Endodermal cell (in vitro differentiated cells): ENCODE results near the gene ATN1. TPM values are rescaled to one million over a fixed set of nuclear protein-coding genes. Genes with fewer than 3 reads are reported as not detected.

Experiments
- DNase-seq: peaks from one replicate; pipeline ENCODE4 v3.0.0-alpha.2; 2017
- H3K27ac ChIP-seq: 2 replicates; pipeline ENCODE4 v1.5.1; 2013; ENCODE audit warnings: mild to moderate bottlenecking, low read depth, low read length, moderate library complexity
- H3K27me3 ChIP-seq: 2 replicates; pipeline ENCODE4 v1.6.1; 2013; ENCODE audit warnings: mild to moderate bottlenecking, low read length, moderate library complexity; ENCODE audit not compliant: insufficient read depth, control insufficient read depth, poor library complexity, severe bottlenecking
- H3K36me3 ChIP-seq: 2 replicates; pipeline ENCODE4 v1.7.0; 2013; ENCODE audit warnings: mild to moderate bottlenecking, low read length, moderate library complexity; ENCODE audit not compliant: control insufficient read depth, insufficient read depth
- H3K4me1 ChIP-seq: one replicate; pipeline ENCODE4 v1.7.0; 2013; ENCODE audit warnings: low read length; ENCODE audit not compliant: control insufficient read depth, insufficient read depth
- H3K4me3 ChIP-seq: 2 replicates; pipeline ENCODE4 v1.5.1; 2013; ENCODE audit warnings: mild to moderate bottlenecking, low read length, moderate library complexity
- H3K9ac ChIP-seq: 2 replicates; pipeline ENCODE4 v1.6.1; 2013; ENCODE audit warnings: mild to moderate bottlenecking, low read length, moderate library complexity; ENCODE audit not compliant: poor library complexity, severe bottlenecking; ENCODE audit errors: extremely low read depth
- H3K9me3 ChIP-seq: 2 replicates; pipeline ENCODE4 v1.6.1; 2013; ENCODE audit warnings: mild to moderate bottlenecking, low read length, moderate library complexity; ENCODE audit not compliant: control insufficient read depth
- H3K27ac Mint-ChIP-seq: 2 replicates; pipeline ENCODE4 v1.8.0; 2020; ENCODE audit warnings: mixed read lengths
- H3K27me3 Mint-ChIP-seq: 2 replicates; pipeline ENCODE4 v1.8.0; 2021; ENCODE audit warnings: mild to moderate bottlenecking, mixed read lengths; ENCODE audit not compliant: insufficient read depth
- H3K36me3 Mint-ChIP-seq: 2 replicates; pipeline ENCODE4 v1.8.0; 2020; ENCODE audit warnings: low read depth, mixed read lengths
- H3K4me1 Mint-ChIP-seq: 2 replicates; pipeline ENCODE4 v1.8.0; 2020; ENCODE audit warnings: mixed read lengths
- H3K4me3 Mint-ChIP-seq: 2 replicates; pipeline ENCODE4 v1.8.0; 2020; ENCODE audit warnings: mild to moderate bottlenecking, moderate library complexity, mixed read lengths
- H3K9me3 Mint-ChIP-seq: 2 replicates; pipeline ENCODE4 v1.8.0; 2020; ENCODE audit warnings: mild to moderate bottlenecking, mixed read lengths
- CTCF ChIP-seq: fragments of 200-600 bp; sonication (generic); conservative IDR thresholded peaks from 2 replicates; pipeline ENCODE4 v1.5.0; 2021; ENCODE audit warnings: antibody characterized with exemption, mild to moderate bottlenecking
- WGBS, 2 experiments: methylation state at CpG; one replicate each; pipeline versions ENCODE4 v1.1.5 to v1.1.7; 2013; ENCODE audit warnings: missing lambda C conversion rate in 2 of 2, mixed read lengths in 1 of 2; ENCODE audit not compliant: insufficient coverage in 1 of 2, insufficient read length in 1 of 2; 5-methylcytosine and 5-hydroxymethylcytosine counted together
- total RNA-seq, 2 donors: library from RNA; stranded (reverse); fragmentation: NEBNext Ultra II Directional in 1 of 2; extraction: Animal tissue kit (Norgen Biotek cat#: 25700) in 1 of 2; gene quantifications; 2 replicates in 1 of 2; 3 replicates in 1 of 2; pipeline ENCODE4 v1.2.1, GENCODE V29; 2021

Gene ATN1
- total RNA-seq, 2 donors from 2014 or later: 111 to 244 TPM

- Mint-ChIP-seq H3K4me3 (peak overlapping the region; percentile 84), H3K4me1 (peaks cover 43% of the 10 kb centered on the region), H3K27me3 (no peaks in the 10 kb centered on the region), H3K9me3 (no peaks in the 10 kb centered on the region), H3K36me3 (peaks cover 7% of the 10 kb centered on the region), H3K27ac (peak overlapping the region; percentile 100)
- Histone ChIP-seq H3K4me1 (peaks cover 7% of the 10 kb centered on the region), H3K36me3 (peaks cover 5% of the 10 kb centered on the region), H3K9me3 (no peaks in the 10 kb centered on the region), H3K27ac (no peak overlapping the region), H3K9ac (peak overlapping the region; percentile 52), H3K4me3 (peak overlapping the region; percentile 89), H3K27me3 (no peaks in the 10 kb centered on the region)
- peak; percentile 14 for TF ChIP-seq CTCF
- DNase-seq: no peak
- WGBS, 2 experiments: 61 to 72% methylated on average over 6 to 8 of the region's 8 CpGs
These were observed 19.2 kb downstream of the ATN1 start for GRCh38 chr12:6946920-6947374.

- peaks cover 38% of the 10 kb centered on the region for H3K4me1 Mint-ChIP-seq
These were observed 19.9 kb downstream of the ATN1 start for GRCh38 chr12:6947615-6948014.

GRCh38 chr12:6948873-6949594, 21.3 kb downstream of the ATN1 start:
- H3K4me3 Mint-ChIP-seq: no peak overlapping the region

More at GRCh38 chr12:6947615-6948014, 19.9 kb downstream of the ATN1 start:
- WGBS, 2 experiments: 92 to 94% methylated on average over 6 to 8 of the region's 8 CpGs
- no peaks in the 10 kb centered on the region for H3K27me3 ChIP-seq
- H3K36me3 ChIP-seq: peaks cover under 1% of the 10 kb centered on the region
- no peak overlapping the region for H3K27ac ChIP-seq
- no peak overlapping the region for H3K4me3 ChIP-seq
- H3K9ac ChIP-seq: no peak overlapping the region
- no peaks in the 10 kb centered on the region for H3K9me3 ChIP-seq
- Mint-ChIP-seq H3K36me3 (peaks cover 5% of the 10 kb centered on the region), H3K27me3 (no peaks in the 10 kb centered on the region), H3K27ac (peak overlapping the region; percentile 54), H3K4me3 (peak overlapping the region; percentile 6), H3K9me3 (no peaks in the 10 kb centered on the region)
- DNase-seq: no peak
- TF ChIP-seq CTCF: no peak
- peaks cover 7% of the 10 kb centered on the region for H3K4me1 ChIP-seq

More at GRCh38 chr12:6948873-6949594, 21.3 kb downstream of the ATN1 start:
- peaks cover 26% of the 10 kb centered on the region for H3K4me1 Mint-ChIP-seq
- no peak for DNase-seq
- Histone ChIP-seq H3K27ac (no peak overlapping the region), H3K4me3 (no peak overlapping the region), H3K9ac (no peak overlapping the region), H3K36me3 (no peaks in the 10 kb centered on the region), H3K27me3 (no peaks in the 10 kb centered on the region), H3K9me3 (no peaks in the 10 kb centered on the region), H3K4me1 (peaks cover 7% of the 10 kb centered on the region)
- WGBS, 2 experiments: 90 to 93% methylated on average over 8 to 15 of the region's 15 CpGs
- H3K9me3 Mint-ChIP-seq: no peaks in the 10 kb centered on the region
- no peak overlapping the region for H3K27ac Mint-ChIP-seq
- H3K36me3 Mint-ChIP-seq: peaks cover 6% of the 10 kb centered on the region
- no peaks in the 10 kb centered on the region for H3K27me3 Mint-ChIP-seq
- TF ChIP-seq CTCF: peak; percentile 44
